Transverse colon (tissue), 4 donors: ENCODE data around the gene MXRA8. TPM values are rescaled to one million over a fixed set of nuclear protein-coding genes. Genes with fewer than 3 reads are reported as not detected.
"Not testable (repeated sequence)": the region's sequence is repeated elsewhere in the genome, so short reads cannot be mapped to it uniquely, and the experiment has no call there.

Source experiments
- DNase-seq: peaks from one replicate; pipeline ENCODE4 v3.0.0-alpha.2; 2019
- H3K27ac ChIP-seq, 4 donors: fragments of 200-600 bp; sonication (generic); 2 replicates each; pipeline ENCODE4 v1.5.1; 2016 to 2018; ENCODE audit warnings: inconsistent platforms in 4 of 4
- H3K27me3 ChIP-seq: fragments of 200-600 bp; sonication (generic); 2 replicates; pipeline ENCODE4 v1.5.1; 2017; ENCODE audit warnings: inconsistent platforms
- H3K36me3 ChIP-seq, 4 donors: fragments of 200-600 bp; sonication (generic); 2 replicates each; pipeline ENCODE4 v1.5.1; 2017 to 2019; ENCODE audit warnings: inconsistent platforms in 4 of 4
- H3K4me1 ChIP-seq, 4 donors: fragments of 200-600 bp; sonication (generic); 2 replicates each; pipeline ENCODE4 v1.5.1; 2017 to 2020; ENCODE audit warnings: inconsistent platforms in 4 of 4
- H3K4me3 ChIP-seq, 4 donors: fragments of 200-600 bp; sonication (generic); 1 replicate in 1 of 4; 2 replicates in 3 of 4; pipeline versions ENCODE4 v1.5.1 to v1.6.1; 2017 to 2019; ENCODE audit warnings: inconsistent platforms in 4 of 4
- H3K9me3 ChIP-seq, 2 donors: fragments of 200-600 bp; sonication (generic); 2 replicates each; pipeline ENCODE4 v1.5.1; 2017 to 2019; ENCODE audit warnings: inconsistent platforms in 2 of 2
- EP300 ChIP-seq: sonication (generic); formaldehyde crosslinking; IDR thresholded peaks from one replicate; pipeline ENCODE4 v1.6.1; 2017; ENCODE audit warnings: antibody characterized with exemption, low read depth
- POLR2A ChIP-seq: fragments of 450-650 bp; IDR thresholded peaks from one replicate; pipeline ENCODE4 v1.6.1; 2016; ENCODE audit warnings: antibody characterized with exemption, mild to moderate bottlenecking, moderate library complexity
- POLR2AphosphoS5 ChIP-seq, 3 donors: sonication (generic); formaldehyde crosslinking; IDR thresholded peaks; one replicate each; pipeline ENCODE4 v1.6.1; 2016; ENCODE audit warnings: antibody characterized with exemption in 3 of 3
- WGBS, 2 donors: methylation state at CpG; one replicate each; pipeline ENCODE4 v1.1.5; 2018; ENCODE audit warnings: low coverage in 1 of 2; 5-methylcytosine and 5-hydroxymethylcytosine counted together
- in situ Hi-C, 4 donors: fragments of 200-750 bp; cut with MboI; loops; one replicate each; pipeline versions ENCODE4 v1.15.0 to v1.15.1; 2017; ENCODE audit warnings: low sequenced_read_pairs in 3 of 4, low pct_ligation_motif_present in 1 of 4, low pct_unique_long_range_greater_than_20kb in 1 of 4
- intact Hi-C: fragments of 100-400 bp; cut with DNase I; formaldehyde crosslinking; loops from one replicate; pipeline ENCODE4 v1.15.1; 2023; ENCODE audit warnings: low total_unique reads
- total RNA-seq, 4 donors: library from RNA; depleted of rRNA; stranded (reverse); fragments of >200 nt; gene quantifications; one replicate each; pipeline ENCODE4 v1.1.0, GENCODE V29; 2016
- TF ChIP-seq, protein P1 (sequence below), 5 experiments: fragments of 200-600 bp in 3 of 5; fragments of 450-650 bp in 2 of 5; sonication (generic) in 3 of 5; IDR thresholded peaks; 1 replicate in 2 of 5; 2 replicates in 3 of 5; pipeline ENCODE4 v1.5.1; 2016 to 2017; ENCODE audit warnings: antibody characterized with exemption in 5 of 5, inconsistent platforms in 3 of 5, mild to moderate bottlenecking in 2 of 5, moderate library complexity in 1 of 5

Gene MXRA8
- total RNA-seq, 4 donors from 2014 or later, result 31.1 to 145 (median 57.1) TPM

DNA sequence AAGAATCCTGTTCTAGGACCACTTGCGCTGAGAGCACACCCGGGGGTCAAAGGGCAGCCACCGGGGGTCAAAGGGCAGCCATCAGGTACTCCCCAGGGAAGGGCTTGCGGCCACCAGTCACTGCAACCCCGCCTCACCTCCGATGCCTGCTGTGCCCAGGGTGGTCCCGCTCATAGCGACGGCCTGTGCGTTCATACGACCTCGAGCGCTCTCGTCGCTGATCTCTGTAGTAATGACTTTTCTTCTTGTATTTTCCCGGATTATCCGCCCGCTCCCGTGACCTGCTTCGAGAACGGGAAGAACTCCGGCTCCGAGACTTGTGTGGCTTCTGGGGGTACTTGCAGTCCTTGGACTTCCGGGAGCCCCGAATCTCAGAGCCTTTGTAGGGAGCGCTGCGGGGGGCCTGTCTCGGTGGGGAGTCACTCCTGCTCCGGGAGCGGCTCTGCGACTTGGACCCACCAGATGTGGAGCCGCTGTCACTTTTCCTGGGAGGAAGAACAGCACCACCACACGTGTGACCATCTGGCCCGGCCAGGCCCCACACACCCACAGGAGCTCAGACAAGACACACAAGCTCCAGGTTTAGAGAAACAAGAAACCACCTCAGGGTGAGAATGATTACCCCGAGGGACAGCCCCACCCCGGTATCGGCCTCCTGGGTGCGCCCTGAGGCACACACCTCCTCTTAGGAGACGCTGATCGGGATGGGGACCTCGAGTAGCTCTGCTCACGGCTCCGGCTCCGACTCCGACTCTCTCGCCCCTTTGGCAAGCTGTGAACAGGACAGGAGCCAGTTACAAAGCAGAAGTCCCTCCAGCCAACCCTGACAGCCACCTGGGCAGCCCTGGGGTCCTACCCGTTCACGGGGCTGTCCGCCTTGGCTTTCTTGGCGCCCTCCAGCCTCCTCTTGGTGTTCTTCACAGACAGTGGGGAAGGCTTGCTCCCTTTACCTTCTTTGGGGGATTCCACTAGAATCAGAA is 29.0 kb upstream of the MXRA8 start:
- WGBS, 2 donors, result 96% methylated on average over 49 of the region's 50 CpGs; no CpG with 5 or more reads in 1 of the 2 donors
- Histone ChIP-seq H3K4me3 (no peak overlapping the region), H3K4me1 (no peaks in the 10 kb centered on the region), H3K27me3 (no peaks in the 10 kb centered on the region), H3K36me3 (peaks cover 0 to 67% (median 35%) of the 10 kb centered on the region in 4 donors), H3K9me3 (no peaks in the 10 kb centered on the region), H3K27ac (no peak overlapping the region)
- TF ChIP-seq EP300, result no peak
- TF ChIP-seq POLR2AphosphoS5 (IDR thresholded peaks at IDR 0.05), result no peak
- TF ChIP-seq, protein P1, sequence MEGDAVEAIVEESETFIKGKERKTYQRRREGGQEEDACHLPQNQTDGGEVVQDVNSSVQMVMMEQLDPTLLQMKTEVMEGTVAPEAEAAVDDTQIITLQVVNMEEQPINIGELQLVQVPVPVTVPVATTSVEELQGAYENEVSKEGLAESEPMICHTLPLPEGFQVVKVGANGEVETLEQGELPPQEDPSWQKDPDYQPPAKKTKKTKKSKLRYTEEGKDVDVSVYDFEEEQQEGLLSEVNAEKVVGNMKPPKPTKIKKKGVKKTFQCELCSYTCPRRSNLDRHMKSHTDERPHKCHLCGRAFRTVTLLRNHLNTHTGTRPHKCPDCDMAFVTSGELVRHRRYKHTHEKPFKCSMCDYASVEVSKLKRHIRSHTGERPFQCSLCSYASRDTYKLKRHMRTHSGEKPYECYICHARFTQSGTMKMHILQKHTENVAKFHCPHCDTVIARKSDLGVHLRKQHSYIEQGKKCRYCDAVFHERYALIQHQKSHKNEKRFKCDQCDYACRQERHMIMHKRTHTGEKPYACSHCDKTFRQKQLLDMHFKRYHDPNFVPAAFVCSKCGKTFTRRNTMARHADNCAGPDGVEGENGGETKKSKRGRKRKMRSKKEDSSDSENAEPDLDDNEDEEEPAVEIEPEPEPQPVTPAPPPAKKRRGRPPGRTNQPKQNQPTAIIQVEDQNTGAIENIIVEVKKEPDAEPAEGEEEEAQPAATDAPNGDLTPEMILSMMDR (IDR thresholded peaks at IDR 0.05), result no peak
- TF ChIP-seq POLR2A, result no peak
- no peak for DNase-seq
- intact Hi-C loops (no loop called here), in situ Hi-C loops (no loop called here)

DNA sequence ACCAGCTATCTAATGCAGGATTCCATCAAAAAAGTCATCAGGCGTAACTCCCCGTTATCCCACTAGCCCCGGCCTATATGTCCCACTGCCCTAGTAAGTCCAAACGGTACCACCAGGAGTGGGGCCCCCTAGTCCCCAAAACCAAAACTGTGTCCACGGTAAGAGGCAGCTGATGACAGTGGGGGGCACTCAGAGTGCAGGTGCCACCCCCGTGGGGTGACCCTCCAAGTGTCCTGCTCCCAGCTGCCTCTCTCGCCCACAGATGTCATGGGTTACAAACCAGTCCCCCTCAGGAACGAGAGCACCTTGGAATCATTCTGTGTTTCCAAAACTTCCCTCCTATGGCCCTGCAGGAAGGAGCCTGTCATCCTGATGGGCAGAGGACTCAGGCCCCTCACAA is 27.6 kb upstream of the MXRA8 start:
- intact Hi-C loops, result no loop called here
- H3K4me3 ChIP-seq, result no peak overlapping the region
- in situ Hi-C loops, result no loop called here
- H3K36me3 ChIP-seq, result peaks cover 0 to 53% (median 28%) of the 10 kb centered on the region in 4 donors
- WGBS, 2 donors, result 80 to 88% methylated on average over 1 to 8 of the region's 8 CpGs
- no peaks in the 10 kb centered on the region for H3K4me1 ChIP-seq
- no peak overlapping the region for H3K27ac ChIP-seq
- no peaks in the 10 kb centered on the region for H3K9me3 ChIP-seq
- no peaks in the 10 kb centered on the region for H3K27me3 ChIP-seq
- TF ChIP-seq POLR2A, result no peak
- no peak for TF ChIP-seq POLR2AphosphoS5 (IDR thresholded peaks at IDR 0.05)
- TF ChIP-seq, protein P1 (IDR thresholded peaks at IDR 0.05), result no peak
- no peak for TF ChIP-seq EP300
- no peak for DNase-seq

DNA sequence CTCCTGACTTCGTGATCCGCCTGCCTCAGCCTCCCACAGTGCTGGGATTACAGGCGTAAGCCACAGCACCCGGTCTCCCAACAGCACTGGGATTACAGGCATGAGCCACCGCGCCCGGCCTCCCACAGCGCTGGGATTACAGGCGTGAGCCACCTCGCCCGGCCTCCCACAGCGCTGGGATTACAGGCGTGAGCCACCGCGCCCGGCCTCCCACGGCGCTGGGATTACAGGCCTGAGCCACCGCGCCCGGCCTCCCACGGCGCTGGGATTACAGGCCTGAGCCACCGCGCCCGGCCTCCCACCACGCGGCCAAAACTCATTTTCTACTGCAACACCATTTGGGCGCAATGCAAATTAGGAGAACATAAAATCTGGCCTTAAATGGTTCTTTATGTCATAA is 27.0 kb upstream of the MXRA8 start:
- H3K4me1 ChIP-seq, H3K27ac ChIP-seq, intact Hi-C loops, in situ Hi-C loops, H3K27me3 ChIP-seq, H3K9me3 ChIP-seq, DNase-seq, H3K4me3 ChIP-seq: not testable (repeated sequence)
- peaks cover 0 to 47% (median 23%) of the 10 kb centered on the region in 4 donors for H3K36me3 ChIP-seq
- 95 to 100% methylated on average over 3 to 29 of the region's 29 CpGs for WGBS, 2 donors

DNA sequence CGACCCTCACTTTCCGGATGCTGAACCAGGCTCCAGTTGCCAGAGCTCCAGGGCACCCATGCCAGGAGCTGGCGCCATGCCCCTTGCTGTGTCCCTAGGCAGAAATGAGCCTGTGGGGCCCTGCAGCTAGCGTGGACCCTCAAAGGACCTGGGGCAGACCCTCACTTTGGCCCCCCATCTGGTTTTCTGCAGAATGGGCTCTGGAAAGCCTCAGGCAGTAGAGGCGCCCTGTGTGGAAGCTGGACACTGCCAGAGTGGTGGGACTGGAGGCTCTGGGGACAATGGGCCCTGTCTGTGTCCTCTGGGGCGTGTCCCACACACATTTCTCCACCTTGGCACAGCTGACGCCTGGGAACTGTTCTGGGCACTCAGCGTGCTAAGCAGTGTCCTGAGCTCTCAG is 22.9 kb upstream of the MXRA8 start:
- WGBS, 2 donors, result 86% methylated on average over 8 of the region's 8 CpGs; no CpG with 5 or more reads in 1 of the 2 donors
- Histone ChIP-seq H3K27ac (no peak overlapping the region), H3K4me1 (no peaks in the 10 kb centered on the region), H3K27me3 (no peaks in the 10 kb centered on the region), H3K4me3 (no peak overlapping the region), H3K36me3 (peaks cover 0 to 10% (median 4%) of the 10 kb centered on the region in 4 donors), H3K9me3 (no peaks in the 10 kb centered on the region)
- in situ Hi-C loops, result no loop called here
- intact Hi-C loops, result no loop called here
- no peak for DNase-seq
- TF ChIP-seq, protein P1 (IDR thresholded peaks at IDR 0.05), result no peak
- no peak for TF ChIP-seq EP300
- no peak for TF ChIP-seq POLR2AphosphoS5 (IDR thresholded peaks at IDR 0.05)
- no peak for TF ChIP-seq POLR2A
